ENCODE data around the gene MAPKAPK3.

The MAPKAPK3 gene

DNA sequence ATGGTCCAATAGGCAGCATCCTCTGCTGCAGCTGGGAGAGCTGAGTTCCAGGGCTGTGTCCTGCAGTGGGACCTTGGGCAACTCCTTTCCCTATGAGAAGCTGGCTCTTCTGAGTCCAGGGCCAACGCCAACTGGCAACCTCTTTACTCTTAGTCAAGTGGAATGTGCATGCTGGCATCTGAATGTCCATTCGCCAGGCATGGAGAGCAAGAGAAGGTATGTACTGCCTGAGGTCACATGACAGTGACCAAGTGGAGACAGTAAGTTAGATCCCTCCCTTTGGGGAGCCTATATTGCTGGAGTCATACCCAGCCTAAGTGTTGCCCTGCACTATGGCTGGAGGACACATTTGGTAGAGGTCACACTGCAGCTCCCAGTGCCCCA is 35.5 kb upstream of the MAPKAPK3 start:
- TF ChIP-seq, protein P1, sequence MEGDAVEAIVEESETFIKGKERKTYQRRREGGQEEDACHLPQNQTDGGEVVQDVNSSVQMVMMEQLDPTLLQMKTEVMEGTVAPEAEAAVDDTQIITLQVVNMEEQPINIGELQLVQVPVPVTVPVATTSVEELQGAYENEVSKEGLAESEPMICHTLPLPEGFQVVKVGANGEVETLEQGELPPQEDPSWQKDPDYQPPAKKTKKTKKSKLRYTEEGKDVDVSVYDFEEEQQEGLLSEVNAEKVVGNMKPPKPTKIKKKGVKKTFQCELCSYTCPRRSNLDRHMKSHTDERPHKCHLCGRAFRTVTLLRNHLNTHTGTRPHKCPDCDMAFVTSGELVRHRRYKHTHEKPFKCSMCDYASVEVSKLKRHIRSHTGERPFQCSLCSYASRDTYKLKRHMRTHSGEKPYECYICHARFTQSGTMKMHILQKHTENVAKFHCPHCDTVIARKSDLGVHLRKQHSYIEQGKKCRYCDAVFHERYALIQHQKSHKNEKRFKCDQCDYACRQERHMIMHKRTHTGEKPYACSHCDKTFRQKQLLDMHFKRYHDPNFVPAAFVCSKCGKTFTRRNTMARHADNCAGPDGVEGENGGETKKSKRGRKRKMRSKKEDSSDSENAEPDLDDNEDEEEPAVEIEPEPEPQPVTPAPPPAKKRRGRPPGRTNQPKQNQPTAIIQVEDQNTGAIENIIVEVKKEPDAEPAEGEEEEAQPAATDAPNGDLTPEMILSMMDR (IDR thresholded peaks at IDR 0.05; ENCODE audit: borderline replicate concordance, insufficient read depth, low read depth, low read length): no peak
- H3K4me3 ChIP-seq (ENCODE audit: low read depth, low read length): no peak overlapping the region

GRCh38 chr3:50582083-50582482 is 34.9 kb upstream of the MAPKAPK3 start:
- H3K4me3 ChIP-seq (ENCODE audit: low read depth, low read length): no peak overlapping the region
- TF ChIP-seq, protein P1 (IDR thresholded peaks at IDR 0.05; ENCODE audit: borderline replicate concordance, insufficient read depth, low read depth, low read length): no peak

GRCh38 chr3:50583897-50584296 is 33.1 kb upstream of the MAPKAPK3 start:
- TF ChIP-seq, protein P1 (IDR thresholded peaks at IDR 0.05; ENCODE audit: borderline replicate concordance, insufficient read depth, low read depth, low read length): no peak

GRCh38 chr3:50584391-50584790 is 32.6 kb upstream of the MAPKAPK3 start:
- TF ChIP-seq, protein P1 (IDR thresholded peaks at IDR 0.05; ENCODE audit: borderline replicate concordance, insufficient read depth, low read depth, low read length): no peak
- H3K4me3 ChIP-seq (ENCODE audit: low read depth, low read length): no peak overlapping the region

More at GRCh38 chr3:50583897-50584296, 33.1 kb upstream of the MAPKAPK3 start:
- H3K4me3 ChIP-seq (ENCODE audit: low read depth, low read length): no peak overlapping the region

DNA sequence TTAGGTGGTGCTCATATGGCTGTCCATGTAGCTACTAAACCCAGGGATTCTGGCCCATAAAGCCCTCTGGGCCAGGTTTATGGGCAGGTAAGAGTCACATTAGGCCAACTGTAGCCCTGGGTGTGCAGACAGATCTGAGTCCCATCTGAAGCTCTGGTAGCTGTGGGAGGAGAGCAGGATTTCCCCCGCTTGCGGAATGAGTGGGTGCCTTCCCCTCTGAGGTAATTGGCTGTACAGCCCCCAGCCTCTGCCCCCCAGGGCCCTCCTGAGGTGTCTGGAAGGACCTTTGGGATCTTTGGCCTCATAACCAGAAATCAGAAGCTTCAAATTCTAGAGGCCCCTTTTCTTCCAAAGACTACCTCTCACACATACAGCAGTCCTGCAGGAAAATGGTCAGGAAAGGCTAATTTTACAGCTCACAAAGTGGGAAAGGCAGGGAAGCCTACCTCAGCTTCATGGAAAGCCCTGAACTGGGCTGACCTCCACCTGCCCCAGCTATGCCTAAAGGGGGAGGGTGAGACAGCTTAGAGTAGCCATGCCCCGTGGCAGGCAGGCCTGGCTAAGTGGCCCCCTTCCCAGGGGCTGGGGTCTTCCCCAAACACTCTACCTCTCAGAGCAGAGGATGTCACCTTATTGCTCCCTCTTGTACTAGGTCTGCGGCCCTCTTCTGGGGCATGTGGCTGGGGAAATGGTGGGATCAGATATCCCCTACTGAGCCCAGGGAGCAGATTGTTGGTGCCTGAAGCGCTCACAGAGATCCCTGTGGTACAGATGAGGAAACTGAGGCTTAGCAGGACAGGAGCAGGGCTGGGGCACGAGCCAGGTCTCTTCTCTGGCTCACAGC is 30.8 kb upstream of the MAPKAPK3 start:
- H3K4me3 ChIP-seq (ENCODE audit: low read depth, low read length): no peak overlapping the region
- TF ChIP-seq, protein P1 (IDR thresholded peaks at IDR 0.05; ENCODE audit: borderline replicate concordance, insufficient read depth, low read depth, low read length): no peak

DNA sequence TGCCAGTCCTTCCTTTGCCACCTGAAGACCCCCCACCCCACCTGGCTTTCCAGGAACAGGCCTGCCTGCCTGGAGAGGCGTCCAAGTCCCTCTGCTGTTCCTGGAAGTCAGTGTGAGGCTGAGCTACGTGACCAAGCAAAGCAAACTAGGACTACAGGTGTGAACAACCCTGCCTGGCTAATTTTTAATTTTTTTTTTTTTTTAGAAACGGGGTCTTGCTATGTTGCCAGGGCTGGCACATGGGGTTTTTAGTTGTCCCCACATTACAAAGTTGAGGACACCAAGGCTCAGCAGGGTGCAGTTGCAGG is 30.2 kb upstream of the MAPKAPK3 start:
- TF ChIP-seq, protein P1 (IDR thresholded peaks at IDR 0.05; ENCODE audit: borderline replicate concordance, insufficient read depth, low read depth, low read length): no peak
- no peak overlapping the region for H3K4me3 ChIP-seq (ENCODE audit: low read depth, low read length)

GRCh38 chr3:50587373-50587772 is 29.6 kb upstream of the MAPKAPK3 start:
- TF ChIP-seq, protein P1 (IDR thresholded peaks at IDR 0.05; ENCODE audit: borderline replicate concordance, insufficient read depth, low read depth, low read length): no peak

More at GRCh38 chr3:50587373-50587772, 29.6 kb upstream of the MAPKAPK3 start:
- no peak overlapping the region for H3K4me3 ChIP-seq (ENCODE audit: low read depth, low read length)
